K562 (cell line): Measurements from ENCODE around the gene PAXIP1. TPM values are rescaled to one million over a fixed set of nuclear protein-coding genes. Genes with fewer than 3 reads are reported as not detected.

Source experiments
- ATAC-seq: fragments of 200-7000 bp; cut with Tn5 transposase; 3 replicates; pipeline ENCODE4 v1.9.1; 2020; ENCODE audit warnings: moderate library complexity
- BruUV-seq: library from RNA; stranded (reverse); fragments of 400-500 nt; replicated peaks from 2 replicates; lab custom pipeline; 2021; lab: Mats Ljungman, UMichigan
- CTCF ChIA-PET: fragments of 300-600 bp; formaldehyde crosslinking; extraction: SDS; loops from one replicate; lab custom pipeline; 2021; ENCODE audit warnings: low intra/inter-chr PET ratio; lab: Yijun Ruan, JAX
- POLR2A ChIA-PET: fragments of 300-600, 350-650 bp; sonication (Branson Sonifier 250); formaldehyde crosslinking; extraction: SDS; loops from one replicate; lab custom pipeline; 2021; ENCODE audit warnings: antibody characterized with exemption, inconsistent platforms; lab: Yijun Ruan, JAX
- DNase-seq, 4 experiments: peaks; one replicate each; pipeline versions ENCODE4 v3.0.0 to v3.0.0-alpha.2; 2011 to 2018; ENCODE audit warnings: low spot score in 3 of 4, mixed read lengths in 3 of 4; ENCODE audit errors: extremely low read depth in 1 of 4
- FAIRE-seq: peaks from 2 replicates; lab custom pipeline; 2011; peaks lifted over from hg19 to GRCh38; lab: Jason Lieb, UNC
- H2AFZ ChIP-seq: 2 replicates; pipeline ENCODE4 v1.6.0; 2011; ENCODE audit warnings: low read depth, low read length, control low read depth, inconsistent platforms
- H3K27ac ChIP-seq: fragments of 200-600 bp; 3 replicates; pipeline ENCODE4 v1.8.0; 2011; ENCODE audit warnings: low read depth, mild to moderate bottlenecking, control low read depth, inconsistent platforms, low read length, moderate library complexity, mixed read lengths; ENCODE audit errors: extremely low read depth
- H3K27me3 ChIP-seq, 2 experiments: fragments of 300-600 bp in 1 of 2; 2 replicates in 1 of 2; 3 replicates in 1 of 2; pipeline versions ENCODE4 v1.6.0 to v1.8.0; 2011; ENCODE audit warnings: inconsistent platforms in 2 of 2, low read length in 2 of 2, mild to moderate bottlenecking in 1 of 2, mixed read lengths in 1 of 2, moderate library complexity in 1 of 2; ENCODE audit not compliant: control insufficient read depth in 2 of 2, insufficient read depth in 2 of 2
- H3K36me3 ChIP-seq: fragments of 300-600 bp; 3 replicates; pipeline ENCODE4 v1.8.0; 2011; ENCODE audit warnings: mild to moderate bottlenecking, low read length, inconsistent platforms; ENCODE audit not compliant: control insufficient read depth, insufficient read depth
- H3K4me1 ChIP-seq, 2 experiments: fragments of 200-600 bp in 1 of 2; replicated peaks in 1 of 2; 2 replicates in 1 of 2; 3 replicates in 1 of 2; pipeline versions ENCODE4 v1.5.1 to v1.8.0; 2011; ENCODE audit warnings: inconsistent platforms in 2 of 2, low read length in 2 of 2, mild to moderate bottlenecking in 1 of 2, mixed read lengths in 1 of 2, moderate library complexity in 1 of 2; ENCODE audit not compliant: control insufficient read depth in 2 of 2, insufficient read depth in 2 of 2
- H3K4me2 ChIP-seq: 2 replicates; pipeline ENCODE4 v1.6.1; 2011; ENCODE audit warnings: low read length, control low read depth, inconsistent platforms, mixed read lengths; ENCODE audit not compliant: insufficient read depth
- H3K4me3 ChIP-seq: fragments of 200-600 bp; sonication (generic), shearing (Covaris generic); 2 replicates; pipeline ENCODE4 v1.5.1; 2016; ENCODE audit warnings: control low read depth, inconsistent platforms
- H3K79me2 ChIP-seq: fragments of 200-600 bp; 3 replicates; pipeline ENCODE4 v1.8.0; 2011; ENCODE audit warnings: low read length, inconsistent platforms; ENCODE audit not compliant: control insufficient read depth, insufficient read depth
- H3K9ac ChIP-seq, 2 experiments: 2 replicates each; pipeline versions ENCODE4 v1.6.0 to v1.6.1; 2011; ENCODE audit warnings: low read depth in 2 of 2, low read length in 2 of 2, control low read depth in 1 of 2, inconsistent platforms in 1 of 2, mild to moderate bottlenecking in 1 of 2, mixed read lengths in 1 of 2; ENCODE audit not compliant: insufficient read depth in 1 of 2
- H3K9me1 ChIP-seq: one replicate; pipeline ENCODE4 v1.6.0; 2011; ENCODE audit warnings: inconsistent platforms, mild to moderate bottlenecking, low read length, moderate library complexity; ENCODE audit not compliant: control insufficient read depth, insufficient read depth
- H3K9me3 ChIP-seq: replicated peaks from 2 replicates; pipeline ENCODE4 v1.5.1; 2011; ENCODE audit warnings: low read depth, low read length, inconsistent platforms; ENCODE audit not compliant: control insufficient read depth, insufficient read depth
- H4K20me1 ChIP-seq: replicated peaks from 2 replicates; pipeline ENCODE4 v1.6.1; 2011; ENCODE audit warnings: low read length, inconsistent platforms, mixed read lengths; ENCODE audit not compliant: control insufficient read depth, insufficient read depth
- CHAMP1 ChIP-seq: fragments of 450-650 bp; IDR thresholded peaks from 2 replicates; pipeline ENCODE4 v1.6.1; 2016; ENCODE audit warnings: mild to moderate bottlenecking
- JUN ChIP-seq, 2 experiments: sonication (generic) in 1 of 2; formaldehyde crosslinking in 1 of 2; IDR thresholded peaks; 2 replicates each; pipeline versions ENCODE4 v1.6.1 to v1.8.0; 2012 to 2022; ENCODE audit warnings: borderline replicate concordance in 2 of 2, mild to moderate bottlenecking in 2 of 2, improper control_type of control experiment in 1 of 2, low read depth in 1 of 2, low read length in 1 of 2, missing genetic modification reagents in 1 of 2
- KAT8 ChIP-seq: fragments of 450-650 bp; IDR thresholded peaks from 2 replicates; pipeline ENCODE4 v1.6.1; 2016; ENCODE audit warnings: low read depth, mild to moderate bottlenecking
- L3MBTL2 ChIP-seq: fragments of 450-650 bp; IDR thresholded peaks from 2 replicates; pipeline ENCODE4 v1.6.1; 2016; ENCODE audit warnings: mild to moderate bottlenecking, moderate library complexity
- MYC ChIP-seq, 2 experiments: fragments of 250-450 bp in 1 of 2; sonication (Bioruptor Pico) in 1 of 2; IDR thresholded peaks; 2 replicates each; pipeline versions ENCODE4 v1.5.1 to v1.6.1; 2012 to 2021; ENCODE audit warnings: low read depth in 2 of 2, borderline replicate concordance in 1 of 2, improper control_type of control experiment in 1 of 2, low read length in 1 of 2, mild to moderate bottlenecking in 1 of 2, moderate library complexity in 1 of 2
- NFIC ChIP-seq: fragments of 450-650 bp; IDR thresholded peaks from 2 replicates; pipeline ENCODE4 v1.6.1; 2017; ENCODE audit warnings: mild to moderate bottlenecking, inconsistent platforms
- PHB2 ChIP-seq: fragments of 450-650 bp; IDR thresholded peaks from 2 replicates; pipeline ENCODE4 v1.6.1; 2017; ENCODE audit warnings: low read depth
- PHF21A ChIP-seq: fragments of 450-650 bp; IDR thresholded peaks from 2 replicates; pipeline ENCODE4 v1.6.1; 2017; ENCODE audit warnings: low read depth, borderline replicate concordance
- SRSF9 ChIP-seq: fragments of 200-400 bp; formaldehyde crosslinking; IDR thresholded peaks from 2 replicates; pipeline ENCODE4 v1.6.1; 2017; ENCODE audit warnings: low read depth, low read length, borderline replicate concordance
- TOE1 ChIP-seq, 2 experiments: fragments of 450-650 bp in 1 of 2; sonication (generic) in 1 of 2; formaldehyde crosslinking in 1 of 2; IDR thresholded peaks; 2 replicates each; pipeline versions ENCODE4 v1.7.1 to v1.8.0; 2016 to 2022; ENCODE audit warnings: borderline replicate concordance in 2 of 2, mild to moderate bottlenecking in 2 of 2, antibody characterized with exemption in 1 of 2, inconsistent platforms in 1 of 2, low read depth in 1 of 2, missing genetic modification reagents in 1 of 2, moderate library complexity in 1 of 2
- XRCC4 ChIP-seq: IDR thresholded peaks from one replicate; pipeline ENCODE4 v1.6.1; 2011; ENCODE audit not compliant: insufficient read depth, insufficient read length; ENCODE audit errors: extremely low read depth
- ZFP30 ChIP-seq: fragments of 250-450 bp; sonication (Bioruptor Pico); IDR thresholded peaks from 2 replicates; pipeline ENCODE4 v1.8.0; 2022; ENCODE audit warnings: moderate library complexity, mild to moderate bottlenecking, inconsistent platforms, borderline replicate concordance
- ZNF384 ChIP-seq: IDR thresholded peaks from 2 replicates; pipeline ENCODE4 v1.6.1; 2012; ENCODE audit warnings: low read depth, low read length, improper control_type of control experiment
- ZNF449 ChIP-seq: fragments of 250-450 bp; sonication (Bioruptor Pico); IDR thresholded peaks from 2 replicates; pipeline ENCODE4 v1.8.0; 2022; ENCODE audit warnings: moderate library complexity, mild to moderate bottlenecking, inconsistent platforms
- WGBS: fragments of 100-300 bp; shearing (Covaris generic); methylation state at CpG from one replicate; pipeline ENCODE4 v1.1.6; 2016; ENCODE audit warnings: low coverage, mixed read lengths; ENCODE audit not compliant: insufficient coverage; ENCODE audit errors: missing lambda C conversion rate; 5-methylcytosine and 5-hydroxymethylcytosine counted together
- in situ Hi-C: fragments of 300-500 bp; cut with MboI; formaldehyde crosslinking; loops from 4 replicates; pipeline ENCODE4 v1.15.0; 2018; ENCODE audit warnings: inconsistent platforms, mixed read lengths
- intact Hi-C: fragments of 100-400 bp; cut with micrococcal nuclease; formaldehyde crosslinking; loops from 2 replicates; pipeline ENCODE4 v1.14.2; 2022
- polyA plus RNA-seq, 8 experiments: library from polyadenylated mRNA; depleted of rRNA in 4 of 8; stranded (reverse) in 5 of 8; unstranded in 3 of 8; fragments of >200 nt; fragmentation: Nextera tagmentation in 2 of 8; fragmentation: Illumina TruSeq in 1 of 8; extraction: Ambion mirVana in 2 of 8; extraction: Trizol in 1 of 8; gene quantifications; 2 replicates each; pipeline versions ENCODE4 v1.2.1 to v1.2.3, GENCODE V29; 2011 to 2014; ENCODE audit warnings: inconsistent platforms in 1 of 8, missing spikeins in 1 of 8
- total RNA-seq, 7 experiments: library from RNA; depleted of rRNA in 6 of 7; stranded (reverse); fragments of >200 nt in 6 of 7; fragmentation: Illumina TruSeq in 2 of 7; extraction: Trizol in 2 of 7; gene quantifications; 2 replicates each; pipeline versions ENCODE4 v1.2.1 to v1.2.3, GENCODE V29; 2011 to 2021; ENCODE audit warnings: low replicate concordance in 1 of 7

PAXIP1 gene
- total and polyA plus RNA-seq, 9 of the 15 experiments (the other 6 are each of a cell fraction or from before 2014, with no cell fraction given) = 9.7 to 37.9 (median 28.4) TPM

- ATAC-seq = peak; percentile 37; the same call in 1 of the 3 replicates
- Histone ChIP-seq H3K4me1 (no peaks in the 10 kb centered on the region; a peak in 1 of 5 replicates), H3K79me2 (no peaks in the 10 kb centered on the region), H3K4me2 (no peak overlapping the region), H3K4me3 (no peak overlapping the region), H3K27ac (no peak overlapping the region), H3K9ac (no peak overlapping the region), H4K20me1 (no peaks in the 10 kb centered on the region), H2AFZ (no peak overlapping the region), H3K36me3 (no peaks in the 10 kb centered on the region), H3K9me1 (no peaks in the 10 kb centered on the region), H3K9me3 (no peaks in the 10 kb centered on the region), H3K27me3 (peaks cover 40 to 47% of the 10 kb centered on the region in 2 experiments)
- in situ Hi-C loops = no loop called here
- intact Hi-C loops = no loop called here
- DNase-seq = no peak
- POLR2A ChIA-PET = interaction anchor here (0.6 to 1.0 kb wide), 5 partner anchors 10 to 191 kb away, joined by 3 to 6 read pairs (median 3); no protein-coding TSS in a partner anchor
- BruUV-seq = no TSS peak
- FAIRE-seq = no peak
- CTCF ChIA-PET = no interaction called here
- WGBS = 4% methylated on average over 5 of the region's 5 CpGs
- TF ChIP-seq PHF21A (no peak), CHAMP1 (no peak), ZNF384 (no peak), ZNF449 (CRISPR knock-in tag) (no peak), KAT8 (no peak), XRCC4 (no peak), ZFP30 (no peak), TOE1 (IDR thresholded peaks at IDR 0.05; ENCODE audit: borderline replicate concordance) (no peak), TOE1 (CRISPR knock-in tag; IDR thresholded peaks at IDR 0.05; ENCODE audit: borderline replicate concordance, low read depth) (no peak), MYC (IDR thresholded peaks at IDR 0.05; ENCODE audit: low read depth, low read length) (no peak), MYC (CRISPR knock-in tag; IDR thresholded peaks at IDR 0.05; ENCODE audit: borderline replicate concordance, low read depth) (no peak), PHB2 (no peak), NFIC (no peak), SRSF9 (no peak), L3MBTL2 (no peak), JUN (IDR thresholded peaks at IDR 0.05; ENCODE audit: borderline replicate concordance, low read depth, low read length) (no peak), JUN (CRISPR knock-in tag; IDR thresholded peaks at IDR 0.05; ENCODE audit: borderline replicate concordance) (no peak)
These were observed 18.1 kb upstream of the PAXIP1 start for GRCh38 chr7:155020996-155021395.
